HTR-8/SVneo (cell line): ENCODE measurements around the gene GPC6.
"Not testable (repeated sequence)": the region's sequence is repeated elsewhere in the genome, so short reads cannot be mapped to it uniquely, and the experiment has no call there.

ENCODE experiments used
- DNase-seq: peaks from one replicate; pipeline ENCODE4 v3.0.0; 2011; ENCODE audit warnings: low spot score, mixed read lengths; ENCODE audit not compliant: insufficient read length
- FAIRE-seq: peaks from 2 replicates; lab custom pipeline; 2011; peaks lifted over from hg19 to GRCh38; lab: Jason Lieb, UNC

Gene GPC6

DNA sequence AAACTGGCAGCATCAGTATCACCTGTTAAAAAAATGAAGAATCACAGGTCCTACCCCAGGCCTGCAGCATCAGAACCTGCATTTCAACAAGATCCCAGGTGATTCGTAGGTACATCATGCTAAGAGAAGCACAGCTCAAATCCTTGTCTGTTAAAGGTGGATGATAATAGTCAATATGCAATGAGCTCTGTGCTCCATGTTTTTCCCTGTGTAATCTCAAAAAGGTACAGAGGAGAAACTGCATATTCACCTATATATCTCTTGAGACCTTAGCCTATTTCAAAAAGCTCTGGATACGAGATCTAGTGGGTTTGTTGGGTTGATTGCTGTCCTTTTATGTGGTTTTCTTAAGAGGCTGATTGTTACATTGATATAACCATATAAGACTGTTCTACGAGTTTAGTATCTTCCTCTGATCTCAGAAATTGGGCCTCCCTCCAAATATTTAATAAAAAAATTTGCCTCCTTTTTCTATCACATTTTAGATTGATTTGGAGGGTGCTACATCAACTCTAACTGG is 1104.0 kb downstream of the GPC6 start:
- no peak for DNase-seq
- no peak for FAIRE-seq

DNA sequence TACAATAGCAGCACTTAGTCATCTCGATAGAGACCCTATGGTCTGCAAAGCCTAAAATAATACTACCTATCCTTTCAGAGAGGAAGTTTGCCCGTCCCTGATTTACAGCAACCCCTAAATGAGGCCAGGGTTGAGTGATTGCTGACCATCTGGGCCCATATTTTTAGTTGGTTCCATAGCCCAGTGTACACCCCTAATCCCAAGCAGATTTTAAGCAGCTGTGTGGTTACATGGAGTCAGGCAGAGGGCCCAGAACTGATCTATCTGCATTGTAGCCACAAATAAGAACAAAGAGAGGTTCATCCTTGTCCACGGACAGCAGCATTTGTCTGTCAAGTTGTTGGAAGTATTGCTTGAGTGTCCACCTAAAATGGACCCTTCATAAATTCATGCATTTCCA is 1104.7 kb downstream of the GPC6 start:
- FAIRE-seq (no peak), DNase-seq (no peak)

DNA sequence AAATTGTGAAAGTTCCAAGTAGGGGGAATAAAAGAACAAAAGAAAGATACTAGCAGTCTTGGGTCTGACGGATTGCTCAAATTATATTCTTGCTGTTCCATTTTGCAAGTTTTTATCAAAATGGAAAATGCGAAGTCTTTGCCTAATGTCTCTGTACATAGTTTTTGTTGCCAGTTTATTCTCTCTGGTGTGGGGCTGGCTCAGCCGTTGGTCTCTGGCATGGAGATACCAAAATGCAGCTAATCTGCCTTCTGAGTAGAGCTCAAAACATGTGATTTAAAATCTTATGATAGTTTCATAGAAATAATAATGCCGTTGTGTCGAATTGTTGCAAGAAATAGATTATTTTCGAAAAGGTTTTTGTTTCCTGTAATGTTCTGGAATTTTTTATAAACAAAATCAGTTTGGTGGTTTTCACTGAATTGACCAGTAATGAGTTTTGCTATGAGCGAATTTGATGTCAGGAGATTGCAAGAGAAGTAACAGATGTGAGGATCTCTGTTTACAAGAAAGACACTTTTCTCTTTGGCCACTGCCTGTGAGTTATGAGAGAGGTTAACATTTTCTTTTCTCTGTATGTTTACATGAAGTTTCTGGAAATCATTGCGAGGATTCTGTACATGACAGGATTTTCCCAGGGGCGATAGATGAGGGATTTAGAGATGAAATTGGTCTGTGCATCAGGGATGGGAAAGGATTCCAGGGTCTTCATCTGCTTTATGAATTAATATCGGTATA is 1105.9 kb downstream of the GPC6 start:
- no peak for FAIRE-seq

DNA sequence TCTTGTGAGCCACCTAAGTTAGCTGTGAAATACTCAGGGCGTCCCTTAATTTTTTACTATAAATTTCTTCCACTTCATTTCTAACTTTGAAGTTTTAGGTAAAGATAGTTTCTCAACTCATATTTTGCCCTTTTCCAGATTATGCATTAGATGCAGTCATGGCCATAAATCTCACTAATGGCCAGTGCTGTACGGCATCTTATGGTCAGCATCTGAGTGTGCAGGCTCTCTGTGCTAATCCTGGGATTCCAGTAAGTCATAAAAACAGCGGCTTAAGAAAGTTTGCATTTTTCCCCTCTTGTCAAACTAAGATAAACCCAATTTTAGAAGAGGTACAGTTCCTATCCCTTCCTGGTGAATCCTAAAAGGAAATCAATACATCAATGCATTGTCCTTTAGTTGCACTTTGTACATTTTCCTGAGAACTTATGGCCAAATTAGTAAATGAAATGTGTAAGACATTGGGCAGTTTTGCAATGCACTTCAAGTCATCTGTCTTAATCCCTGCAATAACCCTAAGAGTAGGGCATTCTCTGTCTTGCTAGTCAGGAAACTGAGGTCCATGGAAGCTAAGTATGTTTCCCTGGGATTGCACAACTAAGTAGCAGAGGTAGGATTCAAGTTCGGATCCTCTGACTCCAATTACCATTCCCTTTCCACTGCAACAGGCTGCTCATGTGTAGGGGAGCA is 1106.7 kb downstream of the GPC6 start:
- no peak for DNase-seq
- no peak for FAIRE-seq

More for the DNA sequence above, 1105.9 kb downstream of the GPC6 start:
- DNase-seq = no peak

DNA sequence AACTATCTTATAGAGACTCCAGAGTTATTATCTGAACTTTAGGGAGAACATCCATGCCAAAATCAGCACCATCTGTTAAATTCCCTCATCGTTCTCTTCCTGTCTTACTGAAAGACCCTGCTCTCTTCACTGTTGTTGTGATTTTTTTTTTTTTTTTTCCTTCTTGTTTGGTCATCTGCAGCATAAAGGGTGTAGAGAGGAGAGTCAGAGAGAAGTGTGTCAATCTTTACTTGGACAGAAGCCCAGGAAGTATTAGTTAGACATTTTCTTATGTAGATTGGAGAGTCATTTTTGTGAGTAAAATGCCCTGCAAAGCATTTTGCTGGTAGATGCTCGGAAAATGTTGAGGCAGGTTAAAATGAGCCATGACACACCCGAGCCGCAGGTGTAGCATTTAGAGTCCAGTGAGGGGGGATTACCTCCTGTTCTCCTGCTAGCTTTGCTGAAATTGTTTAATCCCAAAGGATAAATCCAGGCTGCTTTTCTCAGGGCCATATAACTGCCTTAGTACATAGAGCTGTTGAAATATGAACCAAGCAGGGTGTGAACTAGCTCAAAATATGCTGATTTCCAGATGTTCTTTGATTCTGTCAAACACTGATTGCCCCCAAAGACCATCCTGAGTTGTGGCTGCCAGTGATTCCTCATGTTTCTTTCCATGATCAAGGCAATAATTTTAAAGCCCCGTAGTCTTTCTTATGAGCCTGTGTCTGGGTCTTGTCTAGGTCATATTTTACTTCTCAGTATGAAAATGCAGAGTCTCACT is 1109.3 kb downstream of the GPC6 start:
- FAIRE-seq = no peak
- no peak for DNase-seq

DNA sequence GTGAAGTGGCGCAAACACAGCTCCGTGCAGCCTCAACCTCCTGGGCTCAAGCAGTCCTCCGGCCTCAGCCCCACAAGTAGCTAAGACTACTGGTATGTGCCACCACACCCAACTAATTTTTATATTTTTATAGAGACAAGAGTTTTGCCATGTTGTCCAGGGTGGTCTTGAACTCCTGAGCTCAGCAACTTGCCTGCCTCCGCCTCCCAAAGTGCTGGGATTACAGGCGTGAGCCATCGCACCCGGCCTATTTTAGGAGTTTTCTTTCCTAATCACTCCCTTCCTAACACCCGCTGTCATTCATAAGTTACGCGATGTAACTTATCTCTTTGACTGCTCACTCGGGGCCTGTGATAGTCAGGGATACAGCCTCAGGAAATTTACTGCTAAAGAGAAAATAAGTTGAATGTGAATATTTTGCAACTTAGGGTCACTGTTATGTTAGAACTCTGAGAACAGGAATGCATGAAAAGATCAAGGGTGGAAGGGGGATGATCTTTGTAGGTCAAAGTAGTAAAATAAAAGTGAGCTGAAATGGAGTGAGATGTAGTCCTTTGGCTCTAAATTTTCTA is 1112.6 kb downstream of the GPC6 start:
- no peak for FAIRE-seq
- DNase-seq = no peak

DNA sequence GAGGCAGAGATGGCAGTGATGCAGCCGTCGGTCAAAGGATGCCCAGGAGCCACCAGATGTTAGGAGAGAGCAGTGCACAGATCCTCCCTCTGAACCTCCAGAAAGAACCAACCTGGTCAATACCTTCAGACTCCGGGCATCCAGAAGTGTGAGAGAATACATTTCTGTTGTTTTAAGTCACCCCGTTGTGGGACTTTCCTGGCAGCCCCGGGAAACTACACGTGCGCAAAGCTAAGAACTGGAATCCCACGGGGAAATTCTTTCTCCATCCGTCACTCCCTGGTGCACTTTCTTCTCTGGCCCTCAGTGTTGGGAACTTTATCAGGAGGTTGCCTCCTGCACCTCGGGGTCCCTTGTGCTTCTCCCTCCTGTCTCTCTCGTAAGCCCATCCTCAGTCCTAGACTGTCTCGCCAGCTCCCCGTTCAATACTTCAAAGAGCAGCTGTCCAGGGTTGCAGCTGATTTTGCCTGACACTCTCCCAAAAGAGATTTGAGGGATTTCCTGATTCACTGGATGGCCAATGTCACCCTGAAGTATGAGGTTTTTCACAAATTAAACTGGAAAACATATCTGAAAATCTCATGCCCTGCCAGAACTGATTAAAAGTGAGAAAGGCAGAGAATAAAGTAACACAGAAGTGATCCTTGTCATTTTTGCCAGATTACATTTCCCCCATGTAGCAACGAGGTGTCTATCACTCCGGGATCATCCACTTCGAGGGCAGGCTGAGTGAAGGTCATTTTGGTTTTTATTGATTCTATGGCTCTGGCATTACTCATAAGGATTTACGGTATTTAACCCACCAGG is 1116.0 kb downstream of the GPC6 start:
- DNase-seq (no peak), FAIRE-seq (no peak)

DNA sequence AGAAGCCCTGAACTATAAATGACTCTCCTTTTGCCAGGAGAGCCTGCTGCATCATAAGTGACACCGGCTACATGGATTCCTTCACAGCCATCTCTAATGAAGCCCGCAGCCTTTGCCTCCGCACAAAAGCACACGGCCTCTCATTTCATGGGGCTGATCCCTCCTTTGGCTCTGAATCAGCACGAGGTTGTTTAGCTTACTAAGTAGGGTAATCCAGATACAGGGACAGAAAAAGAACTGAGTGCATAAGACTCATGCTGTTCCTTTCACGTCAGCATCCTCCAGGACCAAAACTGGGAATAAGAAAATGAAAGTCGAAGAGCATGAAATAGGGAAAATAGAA is 1116.6 kb downstream of the GPC6 start:
- no peak for DNase-seq
- no peak for FAIRE-seq

DNA sequence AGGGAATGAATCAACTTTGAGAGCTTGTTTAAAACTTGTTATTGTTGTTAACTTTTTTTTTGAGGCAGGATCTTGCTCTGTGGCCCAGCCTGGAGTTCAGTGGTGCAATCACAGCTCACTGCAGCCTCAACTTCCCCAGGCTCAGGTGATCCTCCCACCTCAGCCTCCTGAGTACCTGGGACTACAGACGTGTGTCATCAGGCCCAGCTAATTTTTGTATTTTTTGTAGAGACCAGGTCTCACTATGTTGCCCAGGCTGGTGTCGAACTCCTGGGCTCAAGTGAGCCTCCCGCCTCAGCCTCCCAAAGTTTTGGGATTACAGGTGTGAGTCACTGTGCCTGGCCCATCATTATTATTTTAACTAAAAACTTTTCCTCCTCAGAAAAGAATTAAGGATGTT is 1117.1 kb downstream of the GPC6 start:
- not testable (repeated sequence) for FAIRE-seq

DNA sequence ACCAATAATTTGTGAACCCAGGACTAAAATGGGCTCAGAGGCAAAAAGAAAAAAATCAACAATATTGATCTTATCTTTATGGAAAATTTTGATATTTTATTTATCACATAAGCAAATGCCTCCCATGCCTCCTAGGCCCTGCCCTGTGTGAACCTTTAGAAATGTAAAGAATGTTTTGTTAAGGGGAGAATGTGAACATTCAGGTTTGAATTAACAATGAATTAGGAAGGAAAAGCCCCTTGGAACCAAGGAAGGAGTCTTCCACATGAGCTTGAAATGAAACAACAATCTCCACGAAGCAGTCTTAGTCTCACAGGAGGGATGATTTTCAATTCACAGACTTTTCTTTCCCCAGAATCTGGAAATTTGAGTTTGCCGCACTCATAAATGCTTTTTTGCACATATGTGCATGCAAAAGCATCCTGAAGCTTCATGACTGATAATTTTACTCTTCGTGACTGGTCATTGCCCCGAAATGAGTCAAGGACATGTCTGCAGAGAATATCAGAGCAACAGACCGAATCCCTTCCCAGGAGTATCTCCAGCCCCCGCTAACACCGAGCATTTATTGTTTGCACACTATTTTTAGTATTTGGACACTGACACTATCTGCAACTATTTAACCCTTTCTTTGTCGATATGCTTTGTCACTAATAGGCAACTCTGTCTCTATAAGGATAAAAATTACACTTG is 1117.7 kb downstream of the GPC6 start:
- DNase-seq (no peak), FAIRE-seq (no peak)

More for the DNA sequence above, 1117.1 kb downstream of the GPC6 start:
- not testable (repeated sequence) for DNase-seq

DNA sequence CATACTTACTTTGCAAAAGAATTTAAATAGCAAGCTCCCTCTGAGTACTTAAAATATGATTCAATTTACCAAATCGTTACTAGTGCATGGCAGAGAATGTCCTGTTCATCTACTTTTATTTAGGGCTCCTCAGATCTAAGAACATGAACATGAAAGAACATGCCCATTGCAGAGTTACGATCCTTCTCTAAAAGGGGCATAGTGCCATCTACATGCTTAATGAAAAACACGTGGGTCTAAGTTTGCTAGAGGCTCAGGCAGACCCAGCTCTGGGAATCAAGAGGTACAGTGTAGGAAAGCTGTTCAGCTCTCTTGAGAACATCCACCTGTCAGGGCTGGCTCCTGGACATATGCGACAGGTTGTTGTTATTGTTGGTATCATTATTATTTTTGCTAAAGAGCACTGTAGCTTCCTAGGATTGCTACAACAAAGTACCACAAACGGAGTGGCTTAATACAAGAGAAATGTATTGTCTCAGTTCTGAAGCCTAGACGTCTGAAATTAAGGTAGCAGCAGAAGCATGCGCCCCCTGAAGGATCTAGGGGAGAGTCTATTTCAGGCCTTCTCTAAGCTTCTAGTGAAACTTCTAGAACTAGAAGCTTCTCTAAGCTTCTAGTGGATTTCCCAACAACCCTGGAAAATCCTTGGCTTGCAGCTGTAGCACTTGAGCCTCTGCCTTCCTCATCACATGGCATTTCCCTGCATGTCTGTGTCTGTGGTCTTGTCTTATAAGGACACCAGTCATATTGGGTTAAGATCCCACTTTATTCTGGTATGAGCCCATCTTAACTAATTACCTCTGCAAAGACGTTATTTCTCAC is 1119.0 kb downstream of the GPC6 start:
- no peak for FAIRE-seq
- no peak for DNase-seq

DNA sequence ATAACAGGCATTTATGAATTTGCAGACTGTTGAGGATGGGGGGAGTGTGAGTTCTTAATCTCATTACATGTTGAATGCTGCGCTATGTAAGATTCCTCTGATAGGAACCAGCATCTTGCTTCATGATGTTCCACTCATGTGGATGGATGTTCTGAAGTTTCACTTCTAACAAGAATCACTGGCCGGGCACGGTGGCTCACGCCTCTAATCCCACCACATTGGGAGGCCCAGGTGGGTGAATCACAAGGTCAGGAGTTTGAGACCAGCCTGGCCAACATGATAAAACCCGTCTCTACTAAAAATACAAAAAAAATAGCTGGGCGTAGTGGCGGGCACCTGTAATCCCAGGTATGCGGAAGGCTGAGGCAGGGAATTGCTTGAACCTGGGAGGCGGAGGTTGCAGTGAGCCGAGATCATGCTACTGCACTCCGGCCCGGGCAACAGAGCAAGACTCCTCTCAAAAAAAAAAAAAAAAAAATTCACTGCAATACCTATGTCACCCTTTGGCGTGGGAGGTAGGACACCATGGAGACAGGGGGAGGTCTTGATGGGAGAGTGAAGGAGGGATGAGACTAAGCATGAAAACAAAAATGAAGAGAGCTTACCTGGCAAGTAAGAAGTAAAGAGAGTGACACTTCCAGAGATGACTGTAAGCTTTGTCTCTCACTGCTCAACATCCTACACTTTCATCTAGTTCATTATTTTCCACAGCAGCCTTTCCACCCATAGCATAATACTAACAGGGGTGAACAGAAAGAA is 1119.8 kb downstream of the GPC6 start:
- DNase-seq (no peak), FAIRE-seq (no peak)

DNA sequence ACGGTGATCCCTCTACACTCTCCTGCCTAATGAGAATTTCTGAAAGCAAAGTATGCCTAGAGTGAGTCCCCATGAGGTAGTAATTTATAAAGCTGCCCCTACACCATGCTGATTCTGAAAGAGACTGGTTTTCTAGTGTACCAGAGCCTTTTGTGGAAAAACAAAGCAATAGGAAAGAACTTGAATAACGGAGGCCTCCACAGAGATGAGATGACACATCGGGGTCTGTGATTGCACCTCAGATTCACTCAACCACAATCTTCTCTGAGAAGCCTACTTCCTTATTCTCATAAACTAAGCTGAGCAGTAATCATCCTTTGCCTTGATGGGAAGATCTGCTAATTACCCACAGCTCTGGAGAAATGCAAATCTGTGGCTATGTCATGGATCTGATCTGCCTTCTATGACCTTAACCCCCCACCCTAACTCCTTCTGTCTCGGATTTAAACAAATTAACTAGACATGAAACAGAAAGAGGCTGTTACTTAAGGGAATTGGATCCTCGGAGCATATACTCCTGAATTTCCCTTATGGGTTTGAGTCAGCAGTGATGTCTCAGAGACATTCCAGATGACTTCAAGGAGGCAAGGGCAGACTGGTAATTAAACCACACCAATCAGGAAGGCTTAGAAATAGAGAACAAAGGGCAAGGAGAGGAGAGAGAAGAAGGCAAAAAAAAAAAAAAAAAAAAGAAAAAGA is 1124.8 kb downstream of the GPC6 start:
- FAIRE-seq = no peak
- DNase-seq = no peak

DNA sequence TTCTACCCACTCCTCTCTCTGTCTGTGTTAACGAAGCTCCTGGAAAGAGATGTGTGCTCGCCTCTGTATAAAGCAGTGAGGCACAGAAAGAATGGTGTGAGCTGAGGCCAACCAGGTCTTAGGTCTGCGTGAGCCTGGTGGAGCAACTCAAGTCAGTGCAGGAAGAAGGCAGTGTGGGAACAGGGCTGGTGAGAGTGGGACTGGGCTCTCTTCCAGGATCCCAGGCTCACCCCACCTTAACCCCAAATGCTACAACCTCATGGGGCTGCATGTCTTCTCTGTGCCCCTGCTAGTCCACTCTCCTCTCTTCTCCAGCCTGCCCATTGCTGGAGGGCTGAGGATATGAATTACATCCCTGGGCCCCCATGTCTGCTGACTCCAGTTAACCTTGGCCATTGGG is 1125.5 kb downstream of the GPC6 start:
- FAIRE-seq (no peak), DNase-seq (no peak)

DNA sequence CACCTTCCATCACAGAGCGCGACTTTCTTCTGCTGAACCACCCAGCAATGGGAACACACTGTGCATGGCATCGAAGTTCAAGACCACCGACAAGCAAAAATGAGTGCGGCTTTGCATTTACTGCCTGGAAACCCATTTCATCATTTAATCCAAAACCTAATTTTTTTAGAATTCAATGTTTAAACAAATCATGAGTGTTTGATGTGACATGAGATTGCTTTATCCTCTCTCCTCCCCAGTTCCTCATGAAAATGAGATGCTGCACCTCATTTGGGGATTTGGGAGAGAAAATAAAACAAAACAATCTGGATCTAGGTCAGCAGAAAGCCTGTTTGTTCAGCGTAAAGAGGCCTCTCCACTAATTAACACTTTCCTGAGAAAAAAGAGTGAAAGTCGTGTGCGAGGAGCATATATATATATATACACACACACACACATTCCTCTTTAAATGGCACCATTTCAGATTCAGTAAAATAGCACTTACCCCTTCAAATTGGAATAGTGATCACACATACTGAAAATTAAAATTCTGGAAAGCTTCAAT is 1126.6 kb downstream of the GPC6 start:
- FAIRE-seq = no peak
- no peak for DNase-seq

DNA sequence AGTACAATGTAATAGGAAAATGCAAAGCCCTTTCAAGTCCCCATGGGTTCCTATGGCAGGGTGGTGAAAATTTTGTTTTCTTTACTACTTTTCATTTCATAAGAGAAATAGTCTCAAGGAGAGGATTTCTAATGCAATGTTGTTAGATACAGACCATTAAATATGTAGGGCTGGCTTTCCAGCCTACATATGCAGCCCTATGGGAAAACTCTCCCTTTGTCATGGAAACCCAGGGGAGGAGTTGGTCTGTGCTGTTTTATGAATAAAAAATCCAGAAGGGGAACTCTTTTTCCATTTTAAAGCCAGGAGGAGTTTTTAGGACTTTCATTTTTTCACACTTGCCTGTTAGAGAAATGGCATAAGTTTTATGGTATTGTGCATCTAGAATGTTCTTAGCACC is 1133.3 kb downstream of the GPC6 start:
- no peak for FAIRE-seq
- DNase-seq = no peak

DNA sequence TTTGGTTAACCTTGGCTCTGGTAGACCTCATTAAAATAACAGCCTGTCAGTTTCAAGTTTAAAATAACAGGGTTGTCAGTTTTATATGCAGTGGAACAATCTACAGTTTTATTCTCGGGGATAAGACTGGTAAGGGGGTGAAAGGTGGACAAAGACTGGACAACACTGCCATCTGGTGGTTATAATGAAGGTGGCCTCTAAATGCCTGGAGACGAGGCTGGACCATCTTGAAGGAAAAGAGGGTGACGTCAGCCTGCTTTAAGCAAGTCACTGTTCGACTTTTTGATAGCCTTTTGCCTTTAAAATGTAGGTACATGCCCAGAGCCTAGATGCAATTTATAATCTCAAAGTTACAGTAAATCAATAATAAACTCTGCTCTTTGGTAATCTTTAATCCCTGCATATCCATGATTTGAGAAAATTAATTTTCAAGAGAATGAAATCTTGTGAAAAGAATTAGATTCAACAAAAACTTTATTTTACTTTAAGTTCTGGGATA is 1135.9 kb downstream of the GPC6 start:
- DNase-seq (peak; percentile 62), FAIRE-seq (no peak)
